ENCODE data around the gene CRYGN.
A peak's percentile ranks its signal among the peaks of the same experiment; 100 is the strongest.

The CRYGN gene

DNA sequence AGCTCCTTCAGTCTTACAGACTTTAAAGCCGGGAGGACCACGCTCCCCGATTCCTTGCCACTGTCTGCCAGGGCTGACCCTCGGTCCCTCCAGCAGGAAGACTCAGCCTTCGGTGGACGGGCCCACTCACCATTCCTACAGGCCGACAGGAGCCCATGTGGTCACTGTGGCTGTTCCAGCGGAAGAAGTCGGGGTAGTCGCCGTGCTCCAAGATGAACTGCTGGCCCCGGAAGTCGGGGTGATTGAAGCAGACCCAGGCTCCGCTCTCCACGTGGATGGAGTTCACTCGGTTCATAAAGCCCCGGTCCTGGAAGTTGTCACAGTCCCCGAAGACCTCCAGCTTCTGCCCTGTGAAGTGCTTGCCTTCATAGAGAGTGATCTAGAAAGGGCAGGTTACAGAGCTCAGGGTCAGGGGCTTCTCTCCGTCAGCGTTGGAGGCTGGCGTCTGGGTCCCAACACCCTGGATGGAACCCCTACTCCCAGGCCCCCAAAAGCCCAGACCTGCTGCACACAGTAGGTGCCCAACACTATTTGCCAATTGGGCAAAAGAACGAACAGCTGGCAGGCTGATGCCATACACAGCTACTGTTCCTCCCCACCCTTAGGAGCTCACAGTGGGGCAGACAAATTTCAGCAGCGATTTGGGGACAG is 1.9 kb downstream of the CRYGN start:
- DNase-seq, result no peak

DNA sequence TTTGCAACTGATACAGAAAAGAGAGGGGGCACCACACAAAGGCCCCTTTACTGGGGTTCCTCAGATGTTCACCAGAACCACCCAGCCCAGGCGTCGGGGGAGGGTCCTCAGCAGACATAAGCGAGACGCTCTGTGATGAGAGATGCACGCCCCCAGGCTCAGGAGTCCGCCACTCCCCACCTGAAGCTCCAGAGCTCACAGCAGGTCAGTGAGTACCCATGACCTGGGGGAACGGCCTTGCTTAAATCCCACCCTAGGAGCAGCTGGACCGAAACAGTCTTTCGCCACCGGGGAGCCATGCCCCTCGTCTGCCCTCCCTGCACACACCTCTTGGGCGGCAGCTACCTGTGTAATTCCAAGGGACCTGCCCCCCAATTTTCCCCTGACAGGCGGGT is 2.8 kb downstream of the CRYGN start:
- no peak for DNase-seq

DNA sequence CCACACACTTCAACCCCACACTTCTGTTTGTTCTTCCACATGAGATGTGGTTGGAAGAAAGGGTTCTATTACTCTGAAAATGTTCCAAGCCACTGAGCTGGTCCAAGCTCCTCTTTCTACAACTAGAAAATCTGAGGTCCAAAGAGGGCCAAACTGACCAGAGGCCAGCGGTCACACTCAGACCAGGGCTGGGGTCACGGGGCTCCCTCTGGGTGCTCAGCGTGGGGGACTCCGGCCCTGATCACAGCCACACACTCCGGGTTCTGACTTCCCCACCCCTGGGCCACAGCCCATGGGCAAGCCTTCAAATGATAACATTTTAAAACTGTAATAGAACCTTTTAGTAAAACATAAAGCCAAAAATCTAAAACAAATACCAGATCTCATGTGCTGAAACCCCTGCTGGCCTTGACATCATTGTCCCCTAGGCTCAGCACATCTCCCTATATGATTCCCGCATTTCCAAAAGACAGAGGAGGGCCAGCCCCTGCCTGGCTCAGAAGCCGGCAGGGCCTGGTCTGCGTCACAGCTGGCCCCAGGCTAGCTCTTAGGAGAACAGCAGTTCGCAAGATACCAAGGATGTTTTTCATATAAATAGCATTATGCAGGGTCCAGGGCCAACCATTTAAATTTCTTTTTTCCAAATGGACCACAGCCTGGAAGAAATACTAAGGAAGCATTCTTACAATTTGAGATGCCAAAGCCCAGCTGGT is 3.3 kb downstream of the CRYGN start:
- DNase-seq, result no peak

DNA sequence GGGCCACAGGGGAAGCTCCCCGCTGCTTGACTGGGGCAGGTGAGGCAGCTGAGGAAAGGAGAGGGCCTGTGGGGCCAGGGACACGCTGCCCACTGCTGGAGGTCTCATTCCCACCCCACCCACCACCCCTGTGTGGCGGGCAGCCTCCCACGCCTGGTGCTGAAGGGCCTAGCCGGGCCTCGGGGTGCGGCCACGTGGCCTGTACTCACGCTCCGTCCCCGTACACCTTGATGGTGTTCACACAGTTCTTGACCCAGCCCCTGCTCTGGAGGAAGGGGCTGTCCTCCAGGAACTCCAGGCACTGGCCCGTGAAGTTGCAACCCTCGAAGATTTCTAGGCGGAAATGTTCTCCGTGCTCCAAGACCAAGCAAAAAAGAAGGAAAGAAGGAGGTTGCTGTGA is 4.0 kb downstream of the CRYGN start:
- no peak for DNase-seq

DNA sequence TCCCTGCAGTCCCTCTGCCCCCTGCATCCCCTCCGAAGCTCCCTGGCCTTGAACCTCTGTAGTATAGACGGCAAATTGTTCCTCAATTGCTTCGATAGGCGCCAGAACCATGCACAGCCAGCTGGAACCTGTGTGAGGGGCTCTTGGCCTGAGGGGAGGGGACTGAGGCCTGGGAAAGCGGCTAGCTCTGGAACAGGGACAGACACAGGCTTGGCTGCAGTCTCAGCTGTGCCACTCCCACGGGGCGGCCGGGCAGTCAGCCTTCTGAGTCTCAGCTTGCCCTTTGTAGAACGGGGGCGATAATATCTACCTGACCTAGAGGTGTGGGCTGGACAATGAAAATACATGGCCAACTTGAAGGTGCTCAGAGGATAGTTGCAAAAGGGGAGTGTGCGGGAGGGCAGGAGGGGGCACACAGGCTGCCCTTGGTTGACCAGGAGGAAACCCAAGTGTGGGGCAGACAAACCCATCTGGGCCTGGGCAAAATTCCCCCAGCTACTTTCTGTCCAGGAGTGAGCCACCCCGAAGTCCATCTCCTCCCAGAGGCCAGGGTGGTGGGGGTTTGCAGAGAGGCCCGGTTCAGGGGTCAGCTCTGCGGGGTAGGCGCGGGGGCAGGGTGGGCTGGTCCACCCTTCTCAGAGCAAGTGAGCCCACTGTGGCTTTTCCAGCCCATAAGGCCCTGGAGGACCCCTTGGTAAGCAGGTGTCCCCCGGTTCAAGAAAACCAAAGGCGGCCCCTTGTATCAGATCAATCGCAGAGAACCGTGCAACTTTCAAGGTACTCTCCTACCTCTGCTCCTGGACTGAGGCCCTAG is 4.6 kb downstream of the CRYGN start:
- no peak for DNase-seq

DNA sequence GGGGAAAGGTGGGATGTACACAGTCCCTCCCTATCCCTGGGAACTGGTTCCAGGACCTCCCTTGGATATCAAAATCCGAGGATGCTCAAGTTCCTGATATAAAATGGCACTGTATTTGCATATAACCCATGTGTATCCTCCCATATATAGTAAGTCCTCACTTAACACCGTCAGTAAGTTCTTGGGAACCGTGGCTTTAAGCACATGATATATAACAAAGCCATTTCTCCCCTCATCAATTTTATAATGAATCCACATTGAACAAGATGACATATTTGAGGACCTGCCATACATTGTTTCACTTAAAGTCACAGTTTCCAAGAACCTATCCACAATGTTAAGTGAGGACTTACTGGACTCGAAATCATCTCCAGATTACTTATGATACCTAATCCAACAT is 5.4 kb downstream of the CRYGN start:
- DNase-seq, result no peak

DNA sequence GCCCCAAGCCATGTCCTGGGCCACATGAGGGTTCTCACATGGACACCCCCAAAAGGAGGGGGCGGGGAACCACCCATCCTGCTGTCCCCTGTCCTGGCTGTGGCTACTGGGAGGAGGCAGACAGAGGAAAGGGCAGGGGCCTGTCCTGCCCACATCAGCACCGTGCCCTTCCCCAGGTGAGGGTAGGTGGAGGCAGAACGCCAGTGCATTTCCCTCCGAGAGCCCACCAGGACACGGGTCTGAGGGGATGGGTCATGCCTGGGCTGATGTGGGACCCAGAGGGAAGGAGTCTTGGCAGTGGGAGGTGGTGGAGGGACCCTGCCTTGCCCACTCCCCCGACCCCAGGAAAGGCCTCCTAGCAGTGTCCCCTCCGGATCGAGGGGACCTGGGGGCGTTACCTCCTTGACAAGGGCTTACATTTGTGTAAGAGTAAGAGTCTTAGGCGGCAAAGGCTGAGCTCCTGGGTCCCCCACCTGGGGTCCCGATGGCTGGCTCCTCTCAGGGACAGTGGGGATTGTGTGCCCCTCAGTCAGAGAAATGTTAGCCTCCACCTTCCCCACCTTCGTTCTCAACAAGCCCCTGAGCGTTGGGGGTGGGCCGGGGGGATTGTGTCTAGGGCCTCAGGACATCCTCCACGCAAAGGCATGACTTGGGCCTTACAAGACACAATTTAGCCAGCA is 6.1 kb downstream of the CRYGN start:
- no peak for DNase-seq

DNA sequence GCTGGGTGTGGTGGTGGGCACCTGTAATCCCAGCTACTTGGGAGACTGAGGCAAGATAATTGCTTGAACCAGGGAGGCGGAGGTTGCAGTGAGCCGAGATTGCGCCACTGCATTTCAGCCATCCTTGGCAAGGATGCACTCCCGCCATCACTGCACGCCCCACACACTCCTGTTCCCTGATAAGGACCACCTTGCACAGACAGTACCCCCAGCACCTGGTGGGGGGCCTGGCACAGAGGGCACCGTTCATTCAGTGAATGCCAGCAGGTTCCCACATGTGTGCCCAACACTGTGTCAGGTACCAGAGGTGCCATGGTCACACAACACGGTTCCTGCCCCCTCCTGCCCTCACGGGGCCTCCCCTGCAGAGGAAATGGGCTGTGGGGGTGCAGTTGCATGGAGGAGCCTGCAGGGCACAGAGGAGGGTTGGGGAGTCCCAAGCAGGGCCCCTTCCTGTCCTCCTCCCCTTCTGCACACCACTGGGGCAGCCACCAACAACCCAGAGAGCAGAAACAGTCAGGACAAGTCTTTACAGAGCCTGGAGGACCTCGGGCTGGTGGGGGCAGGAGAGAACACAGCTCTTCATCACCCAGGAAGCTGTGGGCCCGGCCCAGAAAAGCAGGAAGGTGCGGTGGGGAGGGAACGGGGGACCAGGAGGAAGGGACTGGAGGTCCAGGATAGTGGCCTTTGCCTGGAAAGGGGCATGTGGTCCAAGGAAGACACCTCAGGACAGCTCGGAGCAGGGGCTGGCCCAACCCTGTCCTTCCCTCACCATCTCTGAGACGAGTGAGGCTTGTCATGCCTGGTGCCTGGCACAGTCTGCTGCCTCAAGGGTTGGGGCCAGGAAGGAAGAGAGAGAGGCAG is 7.1 kb downstream of the CRYGN start:
- no peak for DNase-seq

DNA sequence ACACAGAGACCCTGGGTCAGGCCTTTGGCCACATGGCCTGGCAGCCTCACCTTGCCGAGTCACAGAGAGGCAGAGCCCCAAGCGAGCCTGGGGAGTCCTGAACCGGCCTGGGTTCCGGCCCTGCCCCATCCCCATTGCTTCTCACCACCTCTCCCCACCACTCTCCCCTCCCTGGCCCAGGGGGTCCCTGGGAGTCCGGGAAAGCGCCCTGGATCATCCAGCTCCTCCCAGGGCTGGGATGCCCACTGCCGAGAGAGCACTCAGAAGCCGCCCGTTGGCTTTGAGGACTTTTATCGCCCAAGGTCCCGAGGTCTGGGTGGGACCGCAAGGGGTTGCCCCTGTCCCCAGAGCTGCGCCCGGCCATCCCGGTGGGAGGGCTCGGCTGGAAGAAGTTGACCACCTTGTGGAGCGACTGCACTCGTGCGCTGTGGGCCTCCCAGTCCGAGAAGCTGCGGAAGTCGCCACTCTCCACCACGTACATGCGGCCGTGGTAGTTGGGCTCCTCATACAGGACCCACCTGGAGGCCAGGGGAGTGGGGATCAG is 8.1 kb downstream of the CRYGN start:
- DNase-seq, result no peak

DNA sequence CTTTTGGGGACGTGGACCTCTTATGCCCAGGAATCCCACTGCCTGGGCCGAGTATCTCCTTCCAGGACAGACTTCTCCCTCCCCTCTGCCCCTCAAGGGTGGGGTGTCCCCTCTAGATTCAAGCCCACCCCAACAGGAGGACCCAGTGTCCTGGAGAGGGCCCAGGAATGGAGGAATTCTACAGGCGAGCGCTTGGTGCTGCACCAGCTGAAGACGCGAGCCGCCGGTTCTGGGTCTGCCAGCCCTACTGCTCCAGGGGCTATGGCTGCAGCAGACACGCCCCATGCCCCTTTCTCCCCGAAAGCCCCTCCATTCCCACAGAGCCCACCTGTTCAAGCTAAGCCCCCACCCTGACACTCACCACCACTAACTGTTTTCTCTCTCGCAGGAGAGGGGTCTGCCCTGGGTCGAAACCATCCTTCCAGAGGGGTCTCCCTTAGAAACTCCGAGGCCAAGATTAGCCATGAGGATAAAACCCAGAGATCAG is 8.6 kb downstream of the CRYGN start:
- DNase-seq, result no peak

DNA sequence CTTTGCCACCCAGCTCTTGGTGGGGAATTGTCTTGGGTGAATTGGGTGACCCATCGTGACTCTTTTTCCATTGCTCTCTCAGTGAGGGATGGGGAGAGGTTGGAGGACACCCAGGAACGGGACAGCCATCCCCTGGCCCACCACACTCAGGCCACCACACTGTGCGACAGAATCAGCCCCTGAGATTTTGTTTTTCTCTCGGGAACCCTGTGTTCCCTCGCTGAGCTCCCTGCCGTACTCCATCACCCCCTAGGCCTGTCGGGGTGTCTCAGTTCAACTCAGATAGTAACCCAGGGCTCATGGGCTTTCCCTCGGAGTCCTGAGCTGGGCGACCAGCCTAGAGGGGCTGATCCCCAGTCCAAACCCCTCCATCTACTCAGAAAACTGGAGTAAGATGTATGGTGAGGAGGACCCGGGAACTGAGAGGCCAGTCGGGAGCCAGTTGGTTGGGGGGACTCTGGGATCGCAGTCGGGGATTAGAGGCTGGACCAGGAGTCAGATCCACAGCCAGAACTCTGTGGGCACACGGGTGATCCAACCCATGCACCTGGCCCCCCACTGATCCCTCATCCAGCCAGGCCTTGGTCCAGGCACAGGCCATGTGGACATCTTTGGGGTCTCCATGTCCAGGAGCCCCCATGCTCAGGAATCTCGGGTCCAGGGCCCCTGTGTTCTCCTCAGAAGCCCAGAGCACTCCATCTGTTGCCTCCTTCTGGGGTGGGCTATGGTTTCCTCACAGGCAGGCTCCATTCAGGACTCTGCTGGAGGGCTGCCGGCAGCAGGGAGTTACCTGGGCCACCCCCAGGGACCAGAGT is 9.3 kb downstream of the CRYGN start:
- DNase-seq, result no peak

DNA sequence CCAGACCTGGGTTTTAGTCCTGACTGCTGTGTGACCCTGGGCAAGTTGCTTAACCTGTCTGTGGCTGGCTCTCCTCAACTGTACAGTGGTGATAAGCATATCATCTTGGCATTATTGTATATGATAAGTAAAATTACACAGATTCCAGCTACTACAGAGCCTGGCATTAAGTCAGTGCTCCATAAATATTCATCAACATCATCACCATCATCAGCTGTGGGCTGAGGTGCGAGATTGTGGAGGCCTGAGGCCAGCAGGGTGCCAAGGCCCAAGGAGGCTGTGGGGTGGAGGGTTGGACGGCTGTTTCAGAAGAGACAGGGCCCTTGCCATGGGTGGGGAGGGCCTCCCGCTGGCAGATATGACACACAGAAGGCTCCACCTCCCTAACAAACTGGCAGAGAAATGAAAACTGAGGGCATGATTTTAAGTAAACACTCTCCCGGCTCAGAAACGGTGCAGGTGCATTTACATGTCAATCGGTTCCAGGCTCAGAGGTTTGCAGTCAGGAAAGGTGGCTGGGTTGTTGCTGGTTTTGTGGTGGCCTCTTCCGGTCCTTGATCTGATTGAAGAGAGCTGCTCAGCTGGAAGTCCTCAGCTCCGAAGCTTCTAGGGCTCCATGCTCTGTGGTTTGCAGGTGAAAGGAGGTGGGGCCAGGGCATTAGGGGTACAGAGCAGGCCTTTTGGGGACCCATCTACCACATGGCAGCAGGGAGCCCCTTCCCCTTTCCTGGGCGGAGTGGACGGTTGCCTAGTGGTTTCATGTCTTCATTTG is 10.2 kb downstream of the CRYGN start:
- DNase-seq, result peak; percentile 73

DNA sequence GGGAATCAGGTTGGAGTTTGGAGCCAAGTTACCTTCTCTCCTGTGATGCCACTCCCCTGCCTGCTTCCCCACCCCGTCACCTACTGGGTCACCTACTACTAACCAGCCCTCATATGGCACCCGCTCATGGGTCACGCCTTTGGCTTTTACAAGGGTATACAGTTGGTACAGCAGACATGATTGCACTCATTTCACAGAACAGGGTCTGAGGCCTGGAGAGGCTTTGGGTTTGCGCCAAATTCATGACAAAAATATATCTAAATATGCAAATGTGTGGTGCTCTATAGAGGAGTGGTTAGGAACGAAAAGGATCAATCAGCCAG is 10.7 kb downstream of the CRYGN start:
- DNase-seq, result no peak

DNA sequence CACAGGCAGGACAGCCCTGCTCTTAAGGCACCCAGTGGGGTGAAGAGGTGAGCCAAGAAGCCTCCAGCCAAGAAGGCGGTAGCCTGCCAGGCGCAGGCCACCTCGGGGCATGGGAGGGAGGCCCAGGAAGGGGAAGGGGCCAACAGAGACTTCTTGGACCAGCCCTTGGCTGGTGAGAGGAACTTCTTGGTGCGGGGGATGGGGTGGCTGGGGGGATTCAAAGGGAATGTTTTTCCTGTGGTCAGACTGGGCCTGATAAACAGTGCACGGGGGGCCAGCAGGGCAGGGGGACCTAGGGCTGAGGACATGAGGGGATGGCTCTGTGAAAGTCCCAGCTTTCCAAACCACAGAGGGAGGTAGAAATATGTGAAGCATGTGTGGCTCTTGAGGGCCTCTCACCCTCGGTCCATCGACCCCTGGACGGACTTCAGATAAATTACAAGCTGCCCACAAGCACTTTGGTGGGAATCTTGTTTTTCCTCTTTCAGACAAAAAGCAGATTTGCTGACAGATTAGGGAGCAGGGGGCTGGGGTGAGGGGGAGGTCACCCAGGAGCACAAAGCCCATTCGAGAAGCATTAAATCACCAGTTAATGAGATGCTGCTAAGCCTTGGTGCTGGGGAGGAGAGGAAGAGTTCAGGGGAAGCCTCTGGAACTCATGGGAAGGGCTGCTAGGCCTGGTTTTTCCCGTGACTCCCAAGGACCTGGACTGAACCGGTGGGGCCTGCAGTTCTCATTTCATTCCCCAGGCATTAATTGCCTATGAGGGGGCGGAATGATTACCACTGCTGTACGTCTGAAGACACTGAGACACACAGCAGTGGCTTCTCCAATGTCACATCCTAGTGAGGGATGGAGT is 11.3 kb downstream of the CRYGN start:
- no peak for DNase-seq

DNA sequence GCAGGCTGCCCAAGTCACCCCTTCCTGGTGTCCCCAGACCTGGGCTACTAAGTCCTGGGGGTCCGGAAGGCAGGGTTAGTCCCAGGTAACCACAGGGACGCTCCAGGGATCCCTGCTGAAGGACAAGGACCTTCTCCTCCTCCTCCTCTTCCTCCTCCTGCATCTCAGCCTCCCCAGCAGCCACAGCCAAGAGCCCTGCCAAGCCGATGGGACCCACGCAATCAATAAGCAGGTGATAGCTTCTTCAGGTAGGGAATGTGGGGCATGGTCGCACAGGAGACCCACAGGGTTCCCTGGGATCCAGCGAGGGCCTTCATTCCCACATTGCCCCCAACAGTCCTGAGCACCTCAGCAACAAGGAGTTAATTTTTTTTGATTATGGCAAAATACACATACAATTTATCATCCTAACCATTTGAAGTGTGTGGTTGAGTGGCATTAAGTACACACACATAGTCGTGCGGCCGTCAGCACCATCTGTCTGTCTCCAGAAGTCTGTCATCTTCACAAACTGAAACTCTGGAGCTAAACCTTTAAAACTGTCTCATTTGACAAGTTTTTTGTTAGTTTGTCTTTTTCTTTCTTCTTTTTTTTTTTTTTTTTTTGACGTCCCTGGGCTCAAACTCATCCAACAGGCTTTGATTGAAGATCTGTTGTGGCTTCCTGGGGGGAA is 12.1 kb downstream of the CRYGN start:
- DNase-seq, result no peak

DNA sequence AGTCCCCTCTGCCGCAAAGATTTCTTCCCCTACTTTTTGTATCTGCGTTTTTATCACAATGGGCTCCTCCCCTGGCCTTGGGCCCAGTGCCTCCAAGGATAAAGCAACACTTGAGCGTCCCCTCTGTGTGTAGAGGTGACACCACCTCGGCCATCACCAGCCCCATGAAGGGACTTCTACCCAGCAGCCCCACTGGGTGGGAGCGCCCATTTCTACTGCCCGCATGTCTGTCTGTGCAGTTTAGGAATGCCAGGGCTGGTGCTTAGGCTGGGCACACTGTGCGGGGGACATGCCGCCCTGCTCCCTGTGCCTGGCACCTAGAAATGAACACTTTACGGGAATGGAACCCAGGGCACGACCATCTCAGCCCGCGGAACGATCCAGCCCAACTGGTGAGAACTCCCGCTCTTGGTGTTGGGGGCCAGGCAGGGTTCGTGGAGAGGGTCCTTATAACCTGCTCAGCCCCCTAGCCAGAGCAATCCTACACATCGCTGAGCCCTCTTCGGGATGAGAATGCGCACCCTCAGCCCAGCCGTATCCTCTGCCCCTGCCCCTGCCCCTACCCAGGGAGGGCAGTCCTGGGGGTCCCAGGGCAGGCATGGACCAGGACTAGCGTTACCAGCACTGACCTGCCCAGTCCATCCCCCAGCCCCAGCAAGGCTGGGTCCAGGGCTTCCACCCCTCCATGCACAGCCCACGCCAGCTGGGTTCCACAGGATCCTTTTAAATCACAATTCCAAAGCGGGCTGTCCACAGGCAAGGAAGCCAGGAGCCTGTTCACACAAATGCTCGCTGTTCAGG is 12.8 kb downstream of the CRYGN start:
- no peak for DNase-seq

DNA sequence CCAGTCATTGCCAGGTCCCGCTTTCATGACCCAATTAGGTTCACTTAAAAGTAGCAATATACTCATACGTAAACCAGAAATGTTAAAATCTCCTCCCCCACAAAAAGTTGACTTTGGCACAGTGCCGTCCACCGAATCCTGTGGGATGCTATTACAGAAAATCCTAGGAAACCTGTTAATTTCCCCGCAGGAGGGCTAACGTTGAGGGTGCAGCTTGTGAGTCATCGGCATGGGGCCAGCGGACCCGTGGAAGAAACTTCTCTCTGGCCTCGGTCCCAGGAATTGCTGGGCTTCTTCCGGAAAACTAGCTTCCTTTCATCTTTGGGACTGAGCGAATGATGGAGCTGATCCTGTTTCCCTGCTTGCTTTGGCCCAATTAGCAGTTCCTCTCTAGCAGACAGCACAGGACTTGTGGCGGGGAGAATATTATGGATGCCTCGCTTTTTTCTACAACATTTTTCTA is 13.5 kb downstream of the CRYGN start:
- no peak for DNase-seq

Measured in NCI-H345 (cell line).